ENCODE data around the gene UBE2E1. TPM values are rescaled to one million over a fixed set of nuclear protein-coding genes. Genes with fewer than 3 reads are reported as not detected.

The UBE2E1 gene
- total and polyA plus RNA-seq, 2 donors (not counting 1 experiment from before 2014, with no cell fraction given), result 46.7 to 63.7 TPM

DNA sequence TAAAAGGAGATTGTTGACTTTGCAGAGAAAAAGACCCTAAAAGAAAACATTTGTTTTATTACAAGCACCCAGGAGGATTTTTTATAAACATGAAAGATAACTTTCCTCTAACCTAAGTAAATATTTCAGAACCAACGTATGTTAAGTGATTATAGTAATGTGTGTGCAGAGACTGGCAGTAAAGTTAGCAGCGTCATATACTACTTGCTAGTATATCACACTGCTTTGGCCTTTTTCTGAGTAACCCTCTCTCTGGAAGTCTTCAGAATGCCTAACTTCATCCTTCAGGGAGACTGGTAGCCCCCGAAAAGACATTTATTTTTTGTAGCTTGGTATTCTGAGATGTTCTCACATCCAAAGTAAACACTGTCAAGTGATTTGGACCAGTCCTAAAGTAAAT, 17.9 kb downstream of the UBE2E1 start:
- Mint-ChIP-seq H3K9me3 (ENCODE audit: insufficient read depth) (no peaks in the 10 kb centered on the region), H3K27me3 (no peaks in the 10 kb centered on the region), H3K4me1 (peaks cover 73% of the 10 kb centered on the region), H3K27ac (no peak overlapping the region), H3K4me3 (no peak overlapping the region)
- Histone ChIP-seq H4K20me1 (ENCODE audit: control insufficient read depth, insufficient read depth, low read length, poor library complexity, severe bottlenecking) (peaks cover 26% of the 10 kb centered on the region), H3K4me3 (ENCODE audit: control extremely low read depth in 1 of 5, extremely low read depth in 1 of 5, insufficient read depth in 1 of 5, low read depth in 2 of 5, low read length in 4 of 5) (no peak overlapping the region), H3K36me3 (replicated peaks in 1 of 2; ENCODE audit: control extremely low read depth in 1 of 2, control insufficient read depth in 1 of 2, extremely low read depth in 1 of 2, insufficient read depth in 2 of 2, low read length in 1 of 2) (no peaks in the 10 kb centered on the region), H3K9ac (ENCODE audit: low read length) (no peak overlapping the region), H3K9me3 (ENCODE audit: control extremely low read depth in 1 of 3, control insufficient read depth in 2 of 3, insufficient read depth in 1 of 3, low read length in 2 of 3) (no peaks in the 10 kb centered on the region), H3K4me2 (replicated peaks; ENCODE audit: low read depth, low read length, poor library complexity, severe bottlenecking) (peak overlapping the region; percentile 7), H3K27ac (ENCODE audit: low read length in 2 of 2) (peak overlapping the region in 1 of 2 donors; percentile 10), H2AFZ (ENCODE audit: insufficient read depth, low read depth, low read length, poor library complexity, severe bottlenecking) (no peak overlapping the region), H3K27me3 (replicated peaks in 1 of 4; ENCODE audit: control extremely low read depth in 1 of 4, control insufficient read depth in 3 of 4, insufficient read depth in 4 of 4, low read length in 3 of 4) (no peaks in the 10 kb centered on the region), H3K4me1 (ENCODE audit: control insufficient read depth in 2 of 2, insufficient read depth in 2 of 2, low read length in 2 of 2) (peaks cover 25 to 46% of the 10 kb centered on the region in 2 donors), H3K79me2 (ENCODE audit: control insufficient read depth, insufficient read depth, low read length) (peaks cover 76% of the 10 kb centered on the region)
- ATAC-seq (ENCODE audit: low read depth) (no peak), DNase-seq (no peak)
- ChIA-PET CTCF (no interaction called here), POLR2A (no interaction called here)
- intact Hi-C loops (cut with micrococcal nuclease), result no loop called here
- TF ChIP-seq, protein P1, sequence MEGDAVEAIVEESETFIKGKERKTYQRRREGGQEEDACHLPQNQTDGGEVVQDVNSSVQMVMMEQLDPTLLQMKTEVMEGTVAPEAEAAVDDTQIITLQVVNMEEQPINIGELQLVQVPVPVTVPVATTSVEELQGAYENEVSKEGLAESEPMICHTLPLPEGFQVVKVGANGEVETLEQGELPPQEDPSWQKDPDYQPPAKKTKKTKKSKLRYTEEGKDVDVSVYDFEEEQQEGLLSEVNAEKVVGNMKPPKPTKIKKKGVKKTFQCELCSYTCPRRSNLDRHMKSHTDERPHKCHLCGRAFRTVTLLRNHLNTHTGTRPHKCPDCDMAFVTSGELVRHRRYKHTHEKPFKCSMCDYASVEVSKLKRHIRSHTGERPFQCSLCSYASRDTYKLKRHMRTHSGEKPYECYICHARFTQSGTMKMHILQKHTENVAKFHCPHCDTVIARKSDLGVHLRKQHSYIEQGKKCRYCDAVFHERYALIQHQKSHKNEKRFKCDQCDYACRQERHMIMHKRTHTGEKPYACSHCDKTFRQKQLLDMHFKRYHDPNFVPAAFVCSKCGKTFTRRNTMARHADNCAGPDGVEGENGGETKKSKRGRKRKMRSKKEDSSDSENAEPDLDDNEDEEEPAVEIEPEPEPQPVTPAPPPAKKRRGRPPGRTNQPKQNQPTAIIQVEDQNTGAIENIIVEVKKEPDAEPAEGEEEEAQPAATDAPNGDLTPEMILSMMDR (IDR thresholded peaks at IDR 0.05), result no peak
- TF ChIP-seq EZH2 (IDR thresholded peaks at IDR 0.05; ENCODE audit: borderline replicate concordance, insufficient read depth, low read depth, low read length, poor library complexity, severe bottlenecking), result no peak
- WGBS (ENCODE audit: insufficient coverage), result no CpG with 5 or more reads among the region's 3 CpGs

DNA sequence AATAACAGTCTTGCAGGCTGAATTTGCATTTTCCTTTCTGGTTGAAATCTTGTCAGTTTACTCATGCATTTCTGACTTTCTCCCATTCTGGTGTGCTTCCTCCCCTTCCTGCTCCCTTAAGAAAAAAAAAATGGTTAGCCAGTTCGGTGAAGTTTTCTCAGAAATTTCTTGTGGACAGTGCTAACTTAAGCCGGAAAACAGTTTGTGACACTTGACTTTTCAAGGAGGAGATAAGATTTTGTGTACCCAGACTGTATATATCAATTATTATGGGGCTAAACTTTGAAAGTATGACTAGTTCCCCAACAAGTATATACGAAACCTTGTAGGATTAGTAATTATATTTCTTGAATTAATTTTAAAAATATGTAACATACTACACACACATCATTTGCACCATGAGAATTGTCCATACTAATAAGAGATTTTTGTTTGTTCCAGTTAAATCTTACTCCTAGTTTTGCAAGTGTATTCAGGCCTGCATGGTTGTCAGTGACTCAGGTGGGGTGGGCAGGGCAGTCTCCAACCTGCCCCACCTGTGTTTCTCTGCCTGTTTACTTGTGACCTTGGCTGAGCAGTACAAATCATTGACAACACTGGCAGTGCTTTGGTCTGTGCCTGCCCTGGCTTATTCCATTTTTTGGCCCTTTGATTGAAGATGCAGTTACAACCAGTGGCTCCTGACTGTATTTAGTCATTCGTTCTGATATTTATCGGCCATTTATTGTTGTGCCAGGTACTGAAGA, 19.1 kb downstream of the UBE2E1 start:
- no peaks in the 10 kb centered on the region for H3K9me3 Mint-ChIP-seq (ENCODE audit: insufficient read depth)
- no peaks in the 10 kb centered on the region for H3K27me3 ChIP-seq (replicated peaks in 1 of 4; ENCODE audit: control extremely low read depth in 1 of 4, control insufficient read depth in 3 of 4, insufficient read depth in 4 of 4, low read length in 3 of 4)
- H3K27ac ChIP-seq (ENCODE audit: low read length in 2 of 2), result peak overlapping the region in 1 of 2 donors; percentile 50
- H3K4me3 Mint-ChIP-seq, result peak overlapping the region; percentile 26
- peaks cover 18% of the 10 kb centered on the region for H4K20me1 ChIP-seq (ENCODE audit: control insufficient read depth, insufficient read depth, low read length, poor library complexity, severe bottlenecking)
- H3K36me3 ChIP-seq (replicated peaks in 1 of 2; ENCODE audit: control extremely low read depth in 1 of 2, control insufficient read depth in 1 of 2, extremely low read depth in 1 of 2, insufficient read depth in 2 of 2, low read length in 1 of 2), result no peaks in the 10 kb centered on the region
- WGBS (ENCODE audit: insufficient coverage), result 100% methylated on average over 2 of the region's 5 CpGs
- no peak for ATAC-seq (ENCODE audit: low read depth)
- no peak overlapping the region for H2AFZ ChIP-seq (ENCODE audit: insufficient read depth, low read depth, low read length, poor library complexity, severe bottlenecking)
- H3K79me2 ChIP-seq (ENCODE audit: control insufficient read depth, insufficient read depth, low read length), result peaks cover 69% of the 10 kb centered on the region
- H3K9me3 ChIP-seq (ENCODE audit: control extremely low read depth in 1 of 3, control insufficient read depth in 2 of 3, insufficient read depth in 1 of 3, low read length in 2 of 3), result no peaks in the 10 kb centered on the region
- H3K9ac ChIP-seq (ENCODE audit: low read length), result no peak overlapping the region
- intact Hi-C loops (cut with micrococcal nuclease), result loop anchor here (5.0 kb wide), 1 partner anchor 122 kb away; the partner anchor contains the start of gene NR1D2
- no peak for DNase-seq
- TF ChIP-seq EZH2 (IDR thresholded peaks at IDR 0.05; ENCODE audit: borderline replicate concordance, insufficient read depth, low read depth, low read length, poor library complexity, severe bottlenecking), result no peak
- TF ChIP-seq, protein P1 (IDR thresholded peaks at IDR 0.05), result no peak
- CTCF ChIA-PET, result interaction anchor here (2.1 kb wide), 1 partner anchor 12 kb away, joined by 5 read pairs; no protein-coding TSS in a partner anchor
- H3K27ac Mint-ChIP-seq, result peak overlapping the region; percentile 35
- peaks cover 75% of the 10 kb centered on the region for H3K4me1 Mint-ChIP-seq
- H3K4me2 ChIP-seq (replicated peaks; ENCODE audit: low read depth, low read length, poor library complexity, severe bottlenecking), result peak overlapping the region; percentile 7
- peaks cover 38 to 51% of the 10 kb centered on the region in 2 donors for H3K4me1 ChIP-seq (ENCODE audit: control insufficient read depth in 2 of 2, insufficient read depth in 2 of 2, low read length in 2 of 2)
- POLR2A ChIA-PET, result no interaction called here
- H3K27me3 Mint-ChIP-seq, result no peaks in the 10 kb centered on the region
- H3K4me3 ChIP-seq (ENCODE audit: control extremely low read depth in 1 of 5, extremely low read depth in 1 of 5, insufficient read depth in 1 of 5, low read depth in 2 of 5, low read length in 4 of 5), result no peak overlapping the region

All from B cell (primary cell).